ENCODE measurements around the gene NT5DC2.

The NT5DC2 gene

DNA sequence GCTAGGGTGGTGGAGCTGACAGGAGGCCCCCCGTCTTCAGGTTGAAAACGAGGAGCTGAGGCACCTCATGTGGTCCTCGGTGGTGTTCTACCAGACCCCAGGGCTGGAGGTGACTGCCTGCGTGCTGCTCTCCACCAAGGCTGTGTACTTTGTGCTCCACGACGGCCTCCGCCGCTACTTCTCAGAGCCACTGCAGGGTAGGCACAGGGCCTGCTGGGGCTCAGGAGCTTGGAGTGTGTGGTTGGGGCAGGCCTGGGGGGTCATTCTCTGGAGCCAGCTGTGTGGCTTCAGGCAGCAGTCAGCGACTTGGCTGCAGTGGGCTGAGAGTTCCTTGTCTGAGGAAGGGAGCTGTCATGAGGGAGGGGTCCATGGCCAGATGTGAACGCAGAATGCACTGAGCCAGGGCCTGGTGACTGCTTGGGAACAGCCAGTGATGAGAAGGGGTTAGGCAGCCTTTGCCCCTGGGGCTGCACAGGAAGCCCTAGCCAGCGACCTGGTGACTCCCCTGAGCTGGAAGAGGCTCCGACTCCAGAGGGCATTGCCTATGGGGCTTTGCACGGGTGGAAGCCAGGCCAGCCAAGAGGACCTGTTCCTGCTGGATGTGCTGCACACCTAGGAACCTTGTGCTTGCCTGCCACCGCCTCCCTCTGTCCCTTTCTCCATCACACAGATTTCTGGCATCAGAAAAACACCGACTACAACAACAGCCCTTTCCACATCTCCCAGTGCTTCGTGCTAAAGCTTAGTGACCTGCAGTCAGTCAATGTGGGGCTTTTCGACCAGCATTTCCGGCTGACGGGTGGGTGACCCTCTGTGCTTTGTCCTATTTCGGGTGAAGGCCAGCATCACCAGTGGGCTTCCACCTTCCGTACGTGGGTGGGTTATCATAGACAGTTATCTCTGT lies 43.4 kb downstream of the NT5DC2 start:
- DNase-seq (ENCODE audit: low read depth in 3 of 3, low spot score in 1 of 3), result no peak

DNA sequence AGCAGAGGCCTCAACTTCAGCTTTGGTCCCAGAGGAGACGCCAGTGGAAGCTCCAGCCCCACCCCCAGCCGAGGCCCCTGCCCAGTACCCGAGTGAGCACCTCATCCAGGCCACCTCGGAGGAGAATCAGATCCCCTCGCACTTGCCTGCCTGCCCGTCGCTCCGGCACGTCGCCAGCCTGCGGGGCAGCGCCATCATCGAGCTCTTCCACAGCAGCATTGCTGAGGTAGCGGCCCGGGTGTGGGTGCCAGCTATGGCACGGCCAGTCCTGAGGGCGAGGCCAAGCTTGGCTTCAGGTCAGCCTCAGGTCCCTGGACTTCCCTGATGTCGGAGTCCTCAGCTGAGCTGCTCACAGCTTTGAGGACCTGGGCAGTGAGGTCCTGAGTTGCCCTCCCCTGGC lies 44.2 kb downstream of the NT5DC2 start:
- no peak for DNase-seq (ENCODE audit: low read depth in 3 of 3, low spot score in 1 of 3)

DNA sequence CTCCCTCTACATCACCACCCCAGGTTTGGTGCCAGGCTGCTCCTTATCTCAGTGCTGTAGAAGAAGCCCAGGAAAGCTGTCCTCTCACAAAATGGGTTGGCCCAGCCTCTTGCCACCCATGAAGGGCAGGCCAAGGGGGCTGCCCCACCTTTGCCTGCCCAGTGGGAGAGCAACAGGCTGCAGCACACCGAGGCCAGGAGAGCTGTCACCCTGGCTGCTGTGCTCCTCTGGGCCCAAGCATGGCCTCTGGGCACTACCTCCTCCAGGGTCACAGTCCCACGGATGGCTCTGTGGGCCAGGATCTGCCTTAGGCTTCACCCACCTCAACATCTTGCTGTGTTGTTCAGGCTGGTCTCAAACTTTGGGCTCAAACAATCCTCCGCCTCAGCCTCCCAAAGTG lies 44.9 kb downstream of the NT5DC2 start:
- no peak for DNase-seq (ENCODE audit: low read depth in 3 of 3, low spot score in 1 of 3)

DNA sequence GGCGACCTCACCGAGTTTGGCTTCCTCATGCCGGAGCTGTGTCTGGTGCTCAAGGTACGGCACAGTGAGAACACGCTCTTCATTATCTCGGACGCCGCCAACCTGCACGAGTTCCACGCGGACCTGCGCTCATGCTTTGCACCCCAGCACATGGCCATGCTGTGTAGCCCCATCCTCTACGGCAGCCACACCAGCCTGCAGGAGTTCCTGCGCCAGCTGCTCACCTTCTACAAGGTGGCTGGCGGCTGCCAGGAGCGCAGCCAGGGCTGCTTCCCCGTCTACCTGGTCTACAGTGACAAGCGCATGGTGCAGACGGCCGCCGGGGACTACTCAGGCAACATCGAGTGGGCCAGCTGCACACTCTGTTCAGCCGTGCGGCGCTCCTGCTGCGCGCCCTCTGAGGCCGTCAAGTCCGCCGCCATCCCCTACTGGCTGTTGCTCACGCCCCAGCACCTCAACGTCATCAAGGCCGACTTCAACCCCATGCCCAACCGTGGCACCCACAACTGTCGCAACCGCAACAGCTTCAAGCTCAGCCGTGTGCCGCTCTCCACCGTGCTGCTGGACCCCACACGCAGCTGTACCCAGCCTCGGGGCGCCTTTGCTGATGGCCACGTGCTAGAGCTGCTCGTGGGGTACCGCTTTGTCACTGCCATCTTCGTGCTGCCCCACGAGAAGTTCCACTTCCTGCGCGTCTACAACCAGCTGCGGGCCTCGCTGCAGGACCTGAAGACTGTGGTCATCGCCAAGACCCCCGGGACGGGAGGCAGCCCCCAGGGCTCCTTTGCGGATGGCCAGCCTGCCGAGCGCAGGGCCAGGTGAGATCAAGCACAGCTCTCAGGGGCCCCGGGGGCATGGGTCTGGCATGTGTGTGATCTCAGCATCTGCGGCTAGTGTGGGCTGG lies 45.6 kb downstream of the NT5DC2 start:
- no peak for DNase-seq (ENCODE audit: low read depth in 3 of 3, low spot score in 1 of 3)

DNA sequence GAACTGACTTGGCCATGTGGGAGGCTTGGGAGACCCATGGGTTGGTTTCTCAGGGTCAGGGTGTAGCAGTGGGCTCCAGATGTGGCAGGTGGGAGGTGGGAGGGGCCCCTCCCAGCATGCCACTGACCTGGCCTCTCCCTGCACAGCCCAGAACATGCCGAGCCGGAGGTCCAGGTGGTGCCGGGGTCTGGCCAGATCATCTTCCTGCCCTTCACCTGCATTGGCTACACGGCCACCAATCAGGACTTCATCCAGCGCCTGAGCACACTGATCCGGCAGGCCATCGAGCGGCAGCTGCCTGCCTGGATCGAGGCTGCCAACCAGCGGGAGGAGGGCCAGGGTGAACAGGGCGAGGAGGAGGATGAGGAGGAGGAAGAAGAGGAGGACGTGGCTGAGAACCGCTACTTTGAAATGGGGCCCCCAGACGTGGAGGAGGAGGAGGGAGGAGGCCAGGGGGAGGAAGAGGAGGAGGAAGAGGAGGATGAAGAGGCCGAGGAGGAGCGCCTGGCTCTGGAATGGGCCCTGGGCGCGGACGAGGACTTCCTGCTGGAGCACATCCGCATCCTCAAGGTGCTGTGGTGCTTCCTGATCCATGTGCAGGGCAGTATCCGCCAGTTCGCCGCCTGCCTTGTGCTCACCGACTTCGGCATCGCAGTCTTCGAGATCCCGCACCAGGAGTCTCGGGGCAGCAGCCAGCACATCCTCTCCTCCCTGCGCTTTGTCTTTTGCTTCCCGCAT lies 46.4 kb downstream of the NT5DC2 start:
- no peak for DNase-seq (ENCODE audit: low read depth in 3 of 3, low spot score in 1 of 3)

DNA sequence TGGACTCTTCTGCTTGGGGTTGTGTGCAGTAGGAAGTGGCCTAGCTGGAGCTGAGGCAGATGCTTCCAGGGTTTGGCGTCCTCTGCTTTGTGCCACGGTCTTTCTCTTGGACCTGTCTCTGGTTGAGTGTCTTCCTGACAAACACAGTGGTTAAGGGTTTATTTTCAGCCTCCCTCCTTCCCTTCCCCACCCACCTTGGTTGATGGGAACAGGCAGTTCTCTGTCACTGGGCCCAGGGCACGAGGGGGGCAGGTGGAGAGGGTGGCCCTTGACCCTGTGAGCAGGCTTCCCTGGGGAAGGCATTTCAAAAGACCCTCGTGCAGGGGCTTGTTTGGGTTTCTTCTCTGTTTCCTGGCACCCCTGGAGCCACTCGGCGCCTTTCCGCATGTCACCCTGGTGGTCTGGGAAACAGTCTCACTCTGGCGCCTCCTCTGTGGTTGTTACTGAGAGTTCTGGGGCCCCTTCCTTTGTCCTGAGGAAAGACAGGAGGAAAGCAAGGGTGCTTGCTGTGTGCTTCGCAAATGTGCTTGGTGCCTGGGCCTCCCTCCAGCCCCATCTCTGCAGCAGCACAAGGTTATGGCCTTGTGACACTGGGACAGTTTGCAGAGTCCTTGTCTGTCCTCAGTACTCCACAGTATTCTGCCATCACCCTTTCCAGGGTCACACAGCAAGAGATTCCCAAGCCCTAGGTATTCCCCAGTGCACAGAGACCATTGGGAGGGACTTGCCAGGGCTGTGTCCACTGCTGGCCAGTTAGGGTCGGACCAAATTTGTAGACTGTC lies 48.8 kb downstream of the NT5DC2 start:
- DNase-seq (ENCODE audit: low read depth in 3 of 3, low spot score in 1 of 3), result no peak

DNA sequence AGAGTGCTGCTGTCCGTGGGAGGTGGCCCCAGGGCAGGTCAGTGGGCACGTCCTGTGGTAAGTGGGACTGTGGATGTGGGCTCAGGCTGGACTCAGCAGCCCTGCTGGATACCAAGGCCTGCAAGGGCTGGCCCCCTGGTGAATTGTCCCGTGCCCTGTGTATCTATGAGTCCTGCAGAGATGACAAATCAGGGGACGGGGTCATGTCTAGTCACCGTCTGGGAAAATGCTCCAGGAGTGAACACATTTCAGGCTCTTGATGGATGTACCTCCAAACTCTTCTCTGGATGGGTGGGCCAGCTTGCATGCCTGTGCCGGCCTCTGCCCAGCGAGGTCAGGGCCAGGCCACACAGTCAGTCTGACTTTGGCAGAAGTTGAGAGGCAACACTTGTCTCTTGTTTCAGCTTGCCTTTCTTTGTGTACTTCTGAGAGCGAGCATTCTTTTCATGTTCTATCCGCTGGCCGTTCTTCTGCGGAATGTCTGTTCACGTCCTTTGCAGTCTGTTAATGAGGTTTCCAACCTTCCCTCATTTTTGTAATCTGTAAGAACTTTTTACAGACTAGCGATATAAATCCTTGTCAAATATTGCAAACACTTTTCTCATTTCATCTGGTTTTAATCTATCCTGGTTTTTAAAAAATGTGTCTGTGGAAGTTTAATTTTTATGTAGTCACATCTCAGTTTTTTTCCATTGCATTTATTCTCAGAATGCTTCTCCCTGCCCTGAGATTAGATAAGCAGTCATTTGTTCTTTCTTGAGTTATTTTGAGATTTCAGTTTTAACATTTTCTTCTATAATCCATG lies 49.9 kb downstream of the NT5DC2 start:
- no peak for DNase-seq (ENCODE audit: low read depth in 3 of 3, low spot score in 1 of 3)

DNA sequence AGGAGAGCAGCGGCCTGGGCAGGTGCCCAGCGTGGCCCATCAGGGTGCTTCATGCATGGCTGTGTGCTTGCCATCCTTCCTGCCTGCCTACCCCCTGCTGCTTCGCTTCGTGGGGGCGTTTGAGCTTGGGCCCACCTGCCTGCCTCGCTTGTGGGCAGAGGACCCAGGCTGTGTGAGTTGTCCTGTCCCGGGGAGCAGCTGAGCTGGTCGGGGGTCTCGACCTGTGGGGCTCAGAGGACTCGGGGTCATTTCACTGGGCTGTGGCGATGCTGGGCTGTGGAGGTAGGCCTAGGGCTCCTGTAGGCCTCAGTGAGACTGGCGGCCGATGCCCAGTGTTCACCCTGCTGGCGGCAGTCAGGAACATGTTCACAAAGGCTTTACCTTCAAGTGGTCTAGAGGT lies 50.6 kb downstream of the NT5DC2 start:
- DNase-seq (ENCODE audit: low read depth in 3 of 3, low spot score in 1 of 3), result no peak

DNA sequence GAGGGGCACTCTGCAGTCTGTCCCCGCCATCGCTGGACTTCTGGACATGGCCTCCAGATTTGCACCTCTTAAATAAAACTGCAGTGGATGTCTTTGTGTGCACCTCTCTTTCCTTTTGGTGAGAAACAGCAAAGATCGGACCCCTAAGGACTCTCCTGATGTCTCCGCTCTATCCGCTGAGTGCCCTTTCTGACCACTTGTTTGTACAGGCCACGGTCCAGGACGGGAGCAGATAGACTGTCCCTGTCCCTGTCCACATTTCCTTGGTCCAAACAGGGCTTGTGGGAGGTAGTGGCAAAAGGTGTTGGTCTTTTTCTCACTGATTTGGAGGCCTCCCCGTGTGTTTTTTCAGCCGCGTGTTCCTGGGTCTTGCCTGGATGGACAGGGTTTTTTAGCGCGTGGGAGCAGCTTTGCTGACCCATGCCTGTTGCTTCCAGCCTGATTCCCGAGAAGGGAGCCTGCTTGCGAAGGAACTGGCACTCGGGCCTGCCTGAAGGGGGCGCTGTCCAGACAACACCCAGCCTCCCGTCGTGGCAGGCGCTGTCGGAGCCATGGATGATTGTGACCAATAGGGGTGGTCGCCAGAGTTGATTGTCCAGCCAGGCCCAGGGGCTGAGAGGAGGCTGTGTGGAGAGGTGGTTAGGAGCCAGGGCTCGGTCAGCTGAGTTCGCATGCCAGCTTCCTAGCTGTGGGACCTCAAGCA lies 51.7 kb downstream of the NT5DC2 start:
- no peak for DNase-seq (ENCODE audit: low read depth in 3 of 3, low spot score in 1 of 3)

DNA sequence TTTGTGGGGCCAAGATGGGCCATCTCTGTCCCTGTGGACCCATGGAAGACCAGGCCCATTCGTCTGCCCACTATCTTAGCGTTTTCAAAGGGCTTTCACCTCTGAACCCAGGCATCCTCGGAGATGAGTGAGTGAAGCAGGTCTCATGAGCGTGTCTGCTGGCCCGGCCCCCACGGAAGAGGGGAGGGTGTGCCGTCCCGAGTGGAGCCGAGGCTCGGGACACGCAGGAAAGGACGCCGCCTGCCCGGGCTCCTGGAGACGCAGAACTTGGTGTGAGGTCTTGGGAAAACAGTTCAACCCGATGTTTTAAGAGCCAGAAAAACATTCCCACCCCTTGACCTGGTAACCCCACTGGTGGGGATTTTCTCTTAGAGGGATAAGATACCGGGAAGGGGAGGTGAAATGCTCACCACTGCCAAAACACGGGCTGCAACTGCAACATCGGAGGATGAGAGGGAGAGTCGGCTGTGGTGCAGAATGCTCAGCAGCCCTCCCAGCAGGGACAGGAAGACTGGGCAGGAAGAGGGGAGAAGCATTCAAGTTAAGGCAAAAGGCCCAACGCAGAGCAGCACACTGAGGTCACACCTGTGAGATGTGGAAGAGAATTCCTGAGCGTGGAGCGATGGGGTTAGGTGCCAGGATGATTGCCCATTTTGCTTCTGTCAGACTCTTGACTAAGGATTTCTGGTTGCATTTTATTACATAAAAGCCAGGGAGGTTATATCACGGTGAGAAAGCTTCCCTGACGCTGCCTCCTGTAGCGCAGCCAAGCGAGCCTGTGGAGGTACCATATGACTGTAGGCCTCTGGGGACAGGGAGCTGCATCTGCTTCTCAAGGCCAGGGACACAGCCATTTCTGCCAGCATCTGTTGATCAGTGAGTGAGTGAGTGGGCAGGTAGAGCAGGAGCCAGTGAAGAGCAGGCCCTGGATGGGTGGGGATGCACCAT lies 52.6 kb downstream of the NT5DC2 start:
- DNase-seq (ENCODE audit: low read depth in 3 of 3, low spot score in 1 of 3), result no peak

DNA sequence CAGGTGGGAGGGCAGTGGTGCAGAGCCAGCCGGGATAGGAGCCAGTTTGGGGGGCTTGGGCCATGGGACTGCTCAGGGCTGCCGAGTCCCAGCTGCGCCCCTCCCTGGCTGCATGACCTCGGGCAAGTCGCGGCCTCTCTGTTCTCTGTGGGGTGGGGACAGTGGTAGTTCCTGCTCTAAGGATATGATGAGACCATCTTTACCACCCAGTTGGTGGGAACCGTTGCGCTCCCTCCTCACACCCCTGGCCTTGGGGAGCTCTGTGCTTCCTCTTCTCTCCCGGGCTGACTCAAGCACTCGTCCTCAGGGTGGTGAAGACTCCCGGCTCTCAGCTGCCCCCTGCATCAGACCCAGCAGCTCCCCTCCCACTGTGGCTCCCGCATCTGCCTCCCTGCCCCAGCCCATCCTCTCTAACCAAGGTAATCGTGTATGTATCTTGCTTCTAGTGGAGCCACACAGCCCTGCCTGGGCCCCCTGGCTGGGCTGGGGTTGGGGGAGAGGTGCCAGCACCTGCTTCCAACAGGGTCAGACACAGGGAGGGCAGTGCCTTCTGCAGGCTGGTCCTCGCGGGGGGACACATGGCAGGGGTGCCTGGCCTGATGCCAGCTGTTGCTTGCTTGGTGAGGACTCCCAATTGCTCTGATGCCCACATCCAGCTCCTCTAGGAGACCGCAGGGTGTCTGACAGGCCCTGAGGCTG lies 53.6 kb downstream of the NT5DC2 start:
- no peak for DNase-seq (ENCODE audit: low read depth in 3 of 3, low spot score in 1 of 3)

DNA sequence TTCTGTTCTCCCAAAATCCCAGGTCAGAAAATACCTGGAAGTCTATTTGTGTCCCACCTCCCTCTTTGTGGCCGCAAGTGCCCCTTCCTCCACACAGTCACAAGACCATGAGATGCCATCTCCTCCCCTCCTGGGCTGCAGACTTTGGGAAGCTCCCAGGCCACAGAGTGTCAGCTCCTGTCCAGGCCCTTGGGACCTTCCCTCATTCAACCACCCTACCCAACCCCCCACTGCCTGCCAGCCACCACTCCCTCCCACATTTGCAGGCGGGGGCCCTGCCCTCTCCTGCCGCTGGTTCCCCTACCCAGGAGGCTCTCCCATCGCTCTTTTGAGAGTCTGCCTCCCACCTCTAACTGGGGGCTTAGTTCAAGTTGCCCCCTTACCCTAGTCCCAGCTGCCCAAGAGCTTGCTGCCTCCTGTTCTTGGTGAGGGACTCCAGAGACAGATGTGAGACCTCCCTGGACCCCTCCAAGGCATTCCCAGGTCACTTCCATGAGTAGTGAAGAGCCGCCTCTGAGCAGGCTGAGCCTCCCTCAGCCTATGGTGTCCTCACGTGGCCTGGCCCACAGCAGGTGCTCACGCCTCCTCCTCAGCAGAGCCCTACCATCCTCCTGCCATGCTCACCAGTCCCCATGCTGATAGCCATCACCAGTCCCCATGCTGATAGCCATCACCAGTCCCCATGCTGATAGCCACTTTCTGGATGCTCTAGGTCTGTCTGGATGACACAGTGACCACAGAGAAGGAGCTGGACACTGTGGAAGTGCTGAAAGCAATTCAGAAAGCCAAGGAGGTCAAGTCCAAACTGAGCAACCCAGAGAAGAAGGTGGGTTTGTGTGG lies 54.4 kb downstream of the NT5DC2 start:
- DNase-seq (ENCODE audit: low read depth in 3 of 3, low spot score in 1 of 3), result no peak

DNA sequence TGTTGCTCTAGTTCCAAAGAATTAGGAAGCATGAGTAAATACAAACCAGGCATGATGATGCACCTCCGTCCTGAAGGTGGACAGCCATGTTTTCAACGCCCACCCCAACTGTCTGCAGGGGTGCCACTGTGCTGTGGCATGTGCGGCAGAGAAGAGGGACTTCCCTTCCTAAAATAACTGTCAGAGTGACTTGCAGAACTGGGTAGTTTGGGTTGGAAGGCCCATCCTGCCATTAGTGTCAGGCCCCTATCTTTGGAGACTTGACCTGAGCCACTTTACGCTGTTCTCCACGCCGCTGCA lies 55.9 kb downstream of the NT5DC2 start:
- no peak for DNase-seq (ENCODE audit: low read depth in 3 of 3, low spot score in 1 of 3)

DNA sequence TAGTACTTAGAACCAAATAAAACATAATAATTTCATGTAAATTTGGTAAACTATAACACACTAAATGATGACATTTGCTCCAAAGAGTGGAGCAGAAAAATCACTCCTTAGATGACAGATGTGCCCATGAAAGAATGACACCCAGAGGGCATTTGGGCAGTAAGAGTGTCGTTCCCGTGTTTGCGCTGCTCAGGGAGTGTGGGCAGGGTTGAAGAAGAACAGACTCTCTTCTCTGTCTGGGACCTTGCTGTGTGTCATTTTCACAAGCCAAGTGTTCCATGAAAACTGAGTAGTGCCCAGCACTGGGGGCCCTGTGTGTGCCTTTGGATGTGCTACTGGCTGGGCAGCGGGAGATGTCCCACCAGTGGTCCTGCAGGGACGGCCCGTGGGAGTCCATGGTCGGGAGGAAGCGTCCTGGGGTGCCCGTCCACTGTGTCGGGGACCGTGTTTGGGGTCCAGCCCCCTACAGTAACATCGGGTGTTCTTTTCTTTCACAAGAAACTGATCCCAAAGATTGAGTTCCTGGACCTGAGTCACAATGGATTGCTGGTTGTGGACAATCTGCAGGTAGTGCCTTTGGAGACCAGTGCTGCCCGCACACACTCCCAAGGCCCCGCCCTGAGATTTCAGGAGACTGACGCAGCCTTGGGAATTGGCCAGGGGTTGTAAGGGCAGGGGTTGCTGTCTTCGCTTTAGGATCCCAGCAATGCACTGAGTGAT lies 56.4 kb downstream of the NT5DC2 start:
- no peak for DNase-seq (ENCODE audit: low read depth in 3 of 3, low spot score in 1 of 3)

All from stimulated activated CD4-positive, alpha-beta T cell treated with anti-CD3 and anti-CD28 coated beads, TNF-alpha, amount 100 ng/mL, for 1 hour (primary cell).